Epithelial cell of proximal tubule (primary cell): ENCODE measurements around the gene XPNPEP2. TPM values are rescaled to one million over a fixed set of nuclear protein-coding genes. Genes with fewer than 3 reads are reported as not detected.

Source experiments
- DNase-seq: peaks from one replicate; pipeline ENCODE4 v3.0.0-alpha.2; 2011; ENCODE audit warnings: low read depth
- H3K4me3 ChIP-seq: 2 replicates; pipeline ENCODE4 v1.5.1; 2011; ENCODE audit warnings: low read depth, mild to moderate bottlenecking, low read length
- total RNA-seq: library from RNA; depleted of rRNA; stranded (reverse); fragments of >200 nt; gene quantifications from 2 replicates; pipeline ENCODE4 v1.2.3, GENCODE V29; 2015
- TF ChIP-seq, protein P1 (sequence below): conservative IDR thresholded peaks from 2 replicates; pipeline ENCODE4 v1.5.1; 2012; ENCODE audit warnings: low read depth, mild to moderate bottlenecking, low read length

Gene XPNPEP2
- total RNA-seq, 1 donor from 2014 or later, result not detected

DNA sequence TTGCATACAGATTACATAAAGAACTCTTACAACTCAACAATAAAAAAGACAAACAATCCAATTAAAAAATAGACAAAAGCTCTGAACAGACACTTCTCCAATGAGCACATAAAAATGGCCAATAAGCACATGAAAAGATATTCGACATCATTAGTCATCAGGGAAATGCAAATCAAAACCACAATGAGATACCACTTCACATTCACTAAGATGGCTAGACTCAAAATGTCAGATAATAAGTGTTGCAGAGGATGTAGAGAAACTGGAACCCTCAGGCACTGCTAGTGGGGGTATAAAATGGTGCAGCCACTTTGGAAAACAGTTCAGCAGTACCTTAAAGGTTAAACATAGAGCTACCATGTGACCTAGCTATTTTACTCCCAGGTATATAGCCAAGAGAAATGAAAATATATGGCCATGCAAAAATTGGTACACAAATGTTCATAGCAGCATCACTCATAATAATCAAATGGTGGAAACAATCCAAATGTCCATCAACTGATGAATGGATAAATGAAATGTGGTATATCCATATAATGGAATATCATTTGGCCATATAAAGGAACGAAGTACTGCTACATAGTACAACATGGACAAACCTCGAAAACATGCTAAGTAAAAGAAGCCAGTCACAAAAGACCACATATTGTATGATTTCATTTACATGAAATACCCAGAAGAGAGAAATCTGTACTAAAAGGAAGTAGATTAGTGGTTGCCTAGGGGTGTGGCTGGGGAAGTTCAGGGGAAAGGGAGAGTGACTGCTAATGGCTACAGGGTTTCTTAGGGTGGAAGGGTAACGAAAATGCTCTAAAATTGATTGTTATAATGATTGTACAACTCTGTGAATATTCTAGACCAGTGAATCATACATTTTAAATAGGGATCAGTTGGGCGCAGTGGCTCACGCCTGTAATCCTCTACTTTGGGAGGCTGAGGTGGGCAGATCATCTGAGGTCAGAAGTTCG is 70.3 kb downstream of the XPNPEP2 start:
- no peak for DNase-seq
- H3K4me3 ChIP-seq, result no peak overlapping the region
- TF ChIP-seq, protein P1, sequence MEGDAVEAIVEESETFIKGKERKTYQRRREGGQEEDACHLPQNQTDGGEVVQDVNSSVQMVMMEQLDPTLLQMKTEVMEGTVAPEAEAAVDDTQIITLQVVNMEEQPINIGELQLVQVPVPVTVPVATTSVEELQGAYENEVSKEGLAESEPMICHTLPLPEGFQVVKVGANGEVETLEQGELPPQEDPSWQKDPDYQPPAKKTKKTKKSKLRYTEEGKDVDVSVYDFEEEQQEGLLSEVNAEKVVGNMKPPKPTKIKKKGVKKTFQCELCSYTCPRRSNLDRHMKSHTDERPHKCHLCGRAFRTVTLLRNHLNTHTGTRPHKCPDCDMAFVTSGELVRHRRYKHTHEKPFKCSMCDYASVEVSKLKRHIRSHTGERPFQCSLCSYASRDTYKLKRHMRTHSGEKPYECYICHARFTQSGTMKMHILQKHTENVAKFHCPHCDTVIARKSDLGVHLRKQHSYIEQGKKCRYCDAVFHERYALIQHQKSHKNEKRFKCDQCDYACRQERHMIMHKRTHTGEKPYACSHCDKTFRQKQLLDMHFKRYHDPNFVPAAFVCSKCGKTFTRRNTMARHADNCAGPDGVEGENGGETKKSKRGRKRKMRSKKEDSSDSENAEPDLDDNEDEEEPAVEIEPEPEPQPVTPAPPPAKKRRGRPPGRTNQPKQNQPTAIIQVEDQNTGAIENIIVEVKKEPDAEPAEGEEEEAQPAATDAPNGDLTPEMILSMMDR, result no peak

DNA sequence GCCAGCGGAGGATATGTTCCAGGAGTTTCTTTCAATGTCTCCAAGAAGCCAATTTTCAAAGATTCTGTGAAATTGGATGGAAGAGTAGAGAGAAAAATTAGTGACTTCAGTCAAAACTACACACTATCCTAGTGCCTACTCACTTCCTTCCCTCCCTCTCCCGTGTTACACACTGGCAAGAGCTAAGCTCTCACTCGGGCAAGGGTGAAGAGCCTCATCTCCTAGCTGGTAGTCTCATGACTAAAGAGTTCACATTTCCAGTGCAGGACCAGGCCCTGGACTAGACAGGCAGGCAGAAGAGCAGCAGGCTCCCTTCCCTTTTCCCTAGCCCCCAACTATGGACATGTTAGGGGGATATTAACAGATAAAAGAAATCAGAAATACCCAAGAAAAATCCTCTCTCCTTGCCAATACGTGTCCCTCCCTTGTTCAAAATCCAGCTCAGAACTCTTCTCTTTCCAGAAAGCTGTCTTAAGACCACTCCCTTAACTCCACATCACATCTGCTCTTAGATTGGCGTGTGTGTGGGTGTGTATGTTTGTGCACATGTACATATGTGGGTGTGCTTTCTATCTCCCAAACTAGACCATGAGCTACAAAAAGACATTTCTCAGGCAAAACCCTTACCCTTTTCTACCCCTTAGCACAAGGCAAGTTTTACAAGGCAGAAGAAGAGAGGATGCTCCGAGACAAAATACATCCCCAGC is 75.0 kb downstream of the XPNPEP2 start:
- H3K4me3 ChIP-seq, result no peak overlapping the region
- DNase-seq, result no peak
- TF ChIP-seq, protein P1, result no peak

DNA sequence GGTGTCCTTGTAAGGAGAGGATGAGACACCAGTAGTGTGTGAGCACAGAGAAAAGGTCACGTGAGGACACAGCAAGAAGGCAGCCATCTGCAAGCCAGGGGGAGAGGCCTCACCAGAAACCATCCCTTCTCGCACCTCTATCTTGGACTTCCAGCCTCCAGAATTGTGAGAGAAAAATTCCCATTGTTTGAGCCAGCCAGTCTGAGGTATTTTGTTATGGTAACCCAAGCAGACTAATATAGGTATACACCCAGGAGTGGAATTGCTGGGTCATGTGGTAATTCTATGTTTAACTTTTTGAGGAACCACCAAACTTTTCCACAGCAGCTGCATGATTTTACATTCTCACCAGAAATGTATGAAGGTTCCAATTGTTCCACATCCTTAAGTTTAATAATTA is 79.3 kb downstream of the XPNPEP2 start:
- no peak overlapping the region for H3K4me3 ChIP-seq
- DNase-seq, result no peak
- TF ChIP-seq, protein P1, result no peak

Other genes starting within 250 kb of the XPNPEP2 start
- 20.1 and 38.9 TPM in 2 replicates for gene SMARCA1, start 215.5 kb upstream of the XPNPEP2 start, total RNA-seq
- gene OCRL, start 198.7 kb upstream of the XPNPEP2 start, total RNA-seq, result 10.3 and 12.7 TPM in 2 replicates
- 0.36 and 1.8 TPM in 2 replicates for gene APLN, start 84.0 kb upstream of the XPNPEP2 start, total RNA-seq
- gene SASH3, start 41.0 kb downstream of the XPNPEP2 start, total RNA-seq, result not detected in 2 replicates
- gene ZDHHC9, start 104.9 kb downstream of the XPNPEP2 start, total RNA-seq, result 14.8 and 17.8 TPM in 2 replicates
- gene UTP14A, start 167.2 kb downstream of the XPNPEP2 start, total RNA-seq, result 9.7 and 23.1 TPM in 2 replicates
- gene BCORL1, start 243.7 kb downstream of the XPNPEP2 start, total RNA-seq, result 1.6 and 1.7 TPM in 2 replicates